Neutrophil (primary cell): ENCODE measurements around the gene CFAP77.

Experiments
- H3K27ac ChIP-seq: fragments of 200-600 bp; sonication (generic); 2 replicates; pipeline ENCODE4 v1.5.1; 2016; ENCODE audit warnings: mild to moderate bottlenecking, moderate library complexity
- H3K27me3 ChIP-seq: fragments of 200-600 bp; sonication (generic); 2 replicates; pipeline ENCODE4 v1.6.0; 2016; ENCODE audit warnings: mild to moderate bottlenecking
- H3K36me3 ChIP-seq: fragments of 200-600 bp; sonication (generic); 2 replicates; pipeline ENCODE4 v1.5.1; 2017
- H3K4me1 ChIP-seq, 2 experiments: fragments of 200-600 bp in 1 of 2; sonication (generic) in 1 of 2; 1 replicate in 1 of 2; 2 replicates in 1 of 2; pipeline versions ENCODE4 v1.5.1 to v1.6.1; 2013 to 2016; ENCODE audit warnings: low read depth in 1 of 2, low read length in 1 of 2, mild to moderate bottlenecking in 1 of 2, moderate library complexity in 1 of 2; ENCODE audit not compliant: control insufficient read depth in 1 of 2, insufficient read depth in 1 of 2
- H3K4me3 ChIP-seq, 2 experiments: fragments of 200-600 bp in 1 of 2; sonication (generic) in 1 of 2; 1 replicate in 1 of 2; 2 replicates in 1 of 2; pipeline ENCODE4 v1.5.1; 2013 to 2016; ENCODE audit warnings: low read depth in 1 of 2, low read length in 1 of 2, mild to moderate bottlenecking in 1 of 2, moderate library complexity in 1 of 2
- H3K9me3 ChIP-seq: fragments of 200-600 bp; sonication (generic); 2 replicates; pipeline ENCODE4 v1.5.1; 2016
- CTCF ChIP-seq: fragments of 200-600 bp; sonication (generic); IDR thresholded peaks from 2 replicates; pipeline ENCODE4 v1.5.1; 2016; ENCODE audit warnings: antibody characterized with exemption

CFAP77 gene

GRCh38 chr9:132465131-132465635 lies 55.2 kb downstream of the CFAP77 start:
- Histone ChIP-seq H3K4me1 (no peaks in the 10 kb centered on the region), H3K9me3 (no peaks in the 10 kb centered on the region), H3K36me3 (no peaks in the 10 kb centered on the region), H3K4me3 (no peak overlapping the region), H3K27ac (no peak overlapping the region), H3K27me3 (peaks cover 22% of the 10 kb centered on the region)
- TF ChIP-seq CTCF: no peak

GRCh38 chr9:132472199-132472598 lies 62.2 kb downstream of the CFAP77 start:
- H3K27ac ChIP-seq: no peak overlapping the region
- H3K4me3 ChIP-seq: no peak overlapping the region
- H3K4me1 ChIP-seq: no peaks in the 10 kb centered on the region
- no peaks in the 10 kb centered on the region for H3K9me3 ChIP-seq
- TF ChIP-seq CTCF: no peak
- H3K36me3 ChIP-seq: no peaks in the 10 kb centered on the region
- H3K27me3 ChIP-seq: peaks cover 3% of the 10 kb centered on the region

- no peaks in the 10 kb centered on the region for H3K36me3 ChIP-seq
- no peaks in the 10 kb centered on the region for H3K9me3 ChIP-seq
- H3K4me1 ChIP-seq: no peaks in the 10 kb centered on the region
- peaks cover 4% of the 10 kb centered on the region for H3K27me3 ChIP-seq
- H3K4me3 ChIP-seq: no peak overlapping the region
- no peak for TF ChIP-seq CTCF
- no peak overlapping the region for H3K27ac ChIP-seq
Measured at GRCh38 chr9:132472599-132472998, 62.6 kb downstream of the CFAP77 start.

GRCh38 chr9:132474253-132474652 lies 64.2 kb downstream of the CFAP77 start:
- no peak overlapping the region for H3K4me3 ChIP-seq
- H3K4me1 ChIP-seq: no peaks in the 10 kb centered on the region
- no peak for TF ChIP-seq CTCF
- no peak overlapping the region for H3K27ac ChIP-seq
- H3K36me3 ChIP-seq: no peaks in the 10 kb centered on the region
- H3K9me3 ChIP-seq: no peaks in the 10 kb centered on the region
- H3K27me3 ChIP-seq: peaks cover 18% of the 10 kb centered on the region

- no peak overlapping the region for H3K4me3 ChIP-seq
- H3K36me3 ChIP-seq: no peaks in the 10 kb centered on the region
- peaks cover 47% of the 10 kb centered on the region for H3K27me3 ChIP-seq
- TF ChIP-seq CTCF: no peak
- no peaks in the 10 kb centered on the region for H3K9me3 ChIP-seq
- no peaks in the 10 kb centered on the region for H3K4me1 ChIP-seq
- H3K27ac ChIP-seq: no peak overlapping the region
Measured at GRCh38 chr9:132478353-132479050, 68.5 kb downstream of the CFAP77 start.
